ENCODE measurements around the gene MARF1. TPM values are rescaled to one million over a fixed set of nuclear protein-coding genes. Genes with fewer than 3 reads are reported as not detected.

The MARF1 gene
- total and polyA plus RNA-seq, 2 of the 8 experiments (the other 6 are each of a cell fraction or from before 2014, with no cell fraction given): 5.6 to 31.4 TPM

DNA sequence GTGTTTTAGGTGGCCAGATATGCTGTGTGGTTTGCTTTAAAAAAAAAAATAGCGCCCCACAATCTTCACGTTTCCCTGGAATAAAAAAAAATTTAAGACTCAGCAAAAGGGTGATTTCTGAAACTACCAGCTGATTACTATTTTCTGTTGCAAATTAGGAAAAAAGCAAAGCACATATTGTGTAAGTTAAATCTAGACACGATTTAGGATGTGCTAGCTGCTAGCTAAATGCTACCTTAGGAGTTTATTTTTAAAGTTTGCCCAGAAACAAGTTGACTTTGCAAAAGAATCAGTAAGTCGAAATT is 944 bp upstream of the MARF1 start:
- DNase-seq (ENCODE audit: low read depth in 1 of 2, low spot score in 2 of 2): no peak
- no peaks in the 10 kb centered on the region for H3K27me3 ChIP-seq (replicated peaks in 1 of 4; ENCODE audit: control insufficient read depth in 3 of 4, extremely low read depth in 1 of 4, insufficient read depth in 3 of 4, low read length in 3 of 4)
- H4K20me1 ChIP-seq (replicated peaks in 1 of 2; ENCODE audit: control insufficient read depth in 1 of 2, insufficient read depth in 2 of 2, low read length in 2 of 2): no peaks in the 10 kb centered on the region
- WGBS, 2 experiments (ENCODE audit: extremely low coverage in 1 of 2, insufficient coverage in 1 of 2, insufficient read length in 1 of 2, insufficient replicate concordance in 2 of 2, low coverage in 1 of 2, low lambda C conversion rate in 2 of 2, missing lambda C conversion rate in 1 of 2): 33% methylated on average over 4 of the region's 4 CpGs; no CpG with 5 or more reads in 1 of the 2 experiments
- no peak overlapping the region for H2BK15ac ChIP-seq (ENCODE audit: low read length)
- H3K14ac ChIP-seq (ENCODE audit: insufficient read length): no peak overlapping the region
- H3K4me2 ChIP-seq (ENCODE audit: insufficient read depth in 1 of 2, low read depth in 2 of 2, low read length in 2 of 2): peak overlapping the region; percentile 79 to 85
- TF ChIP-seq ATF2 (IDR thresholded peaks at IDR 0.05; ENCODE audit: low read length): no peak
- TF ChIP-seq, protein P1, sequence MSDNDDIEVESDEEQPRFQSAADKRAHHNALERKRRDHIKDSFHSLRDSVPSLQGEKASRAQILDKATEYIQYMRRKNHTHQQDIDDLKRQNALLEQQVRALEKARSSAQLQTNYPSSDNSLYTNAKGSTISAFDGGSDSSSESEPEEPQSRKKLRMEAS (IDR thresholded peaks at IDR 0.05): no peak
- TF ChIP-seq POLR2A (IDR thresholded peaks at IDR 0.05; ENCODE audit: control extremely low read depth in 1 of 2, low read depth in 2 of 2, low read length in 2 of 2): no peak
- H2AK5ac ChIP-seq (ENCODE audit: low read depth, low read length): no peak overlapping the region
- H3K56ac ChIP-seq (replicated peaks; ENCODE audit: insufficient read length, low read depth, low read length): no peak overlapping the region
- peaks cover 5 to 28% of the 10 kb centered on the region in 2 experiments for H3K79me2 ChIP-seq (ENCODE audit: control insufficient read depth in 1 of 2, insufficient read depth in 2 of 2, low read length in 2 of 2)
- no peak overlapping the region for H2AFZ ChIP-seq (ENCODE audit: low read length)
- no peak overlapping the region for H2BK12ac ChIP-seq (ENCODE audit: low read depth, low read length)
- H3K27ac ChIP-seq (ENCODE audit: low read depth, low read length): no peak overlapping the region
- H3K18ac ChIP-seq (ENCODE audit: extremely low read depth, low read length): no peak overlapping the region
- no peak overlapping the region for H3K4ac ChIP-seq (replicated peaks; ENCODE audit: insufficient read length, low read depth, low read length)
- H3K4me1 ChIP-seq (replicated peaks in 1 of 4; ENCODE audit: control insufficient read depth in 3 of 4, insufficient read depth in 4 of 4, low read length in 3 of 4): peaks cover 0 to 8% (median 2%) of the 10 kb centered on the region in 4 experiments; a peak in 3 of 7 replicates
- peak overlapping the region; percentile 85 to 97 (median 91); a peak in 7 of 8 replicates for H3K4me3 ChIP-seq (ENCODE audit: extremely low read depth in 1 of 4, insufficient read depth in 2 of 4, low read depth in 3 of 4, low read length in 4 of 4)
- H4K8ac ChIP-seq (ENCODE audit: extremely low read depth, insufficient read depth, low read length): no peak overlapping the region
- no peak for FAIRE-seq
- H3K36me3 ChIP-seq (ENCODE audit: control insufficient read depth in 2 of 4, insufficient read depth in 4 of 4, low read length in 3 of 4): peaks cover 2 to 4% (median 3%) of the 10 kb centered on the region in 4 experiments; a peak in 5 of 8 replicates
- peak overlapping the region in 3 of 4 experiments; percentile 87 to 93 (median 88); a peak in 3 of 7 replicates for H3K9ac ChIP-seq (replicated peaks in 1 of 4; ENCODE audit: extremely low read depth in 1 of 4, low read depth in 3 of 4, low read length in 3 of 4)
- H3K23me2 ChIP-seq (ENCODE audit: low read depth, low read length): no peaks in the 10 kb centered on the region
- H4K5ac ChIP-seq (ENCODE audit: insufficient read length, low read depth, low read length): no peak overlapping the region
- no peak overlapping the region for H4K91ac ChIP-seq (replicated peaks; ENCODE audit: insufficient read length, low read length)
- H3K23ac ChIP-seq (ENCODE audit: insufficient read length): no peak overlapping the region
- no peak overlapping the region for H2BK5ac ChIP-seq (ENCODE audit: low read depth, low read length)
- no peaks in the 10 kb centered on the region for H3K79me1 ChIP-seq (ENCODE audit: low read depth, low read length)
- no peaks in the 10 kb centered on the region for H3K9me3 ChIP-seq (ENCODE audit: insufficient read depth in 2 of 2, low read depth in 1 of 2, low read length in 1 of 2)
- POLR2A ChIA-PET (ENCODE audit: partially characterized antibody): no interaction called here
- no peak overlapping the region for H2BK120ac ChIP-seq (replicated peaks; ENCODE audit: low read depth, low read length)
- CTCF ChIA-PET (ENCODE audit: partially characterized antibody): interaction anchor here (0.6 to 1.2 kb wide), 7 partner anchors 9 to 242 kb away, joined by 3 to 4 read pairs (median 3); no protein-coding TSS in a partner anchor
- H2BK20ac ChIP-seq (ENCODE audit: low read length): no peak overlapping the region

Data from H1 (cell line).